ENCODE results near the gene ZNF217. TPM values are rescaled to one million over a fixed set of nuclear protein-coding genes. Genes with fewer than 3 reads are reported as not detected.
A peak's percentile ranks its signal among the peaks of the same experiment; 100 is the strongest.
"Not testable (repeated sequence)": the region's sequence is repeated elsewhere in the genome, so short reads cannot be mapped to it uniquely, and the experiment has no call there.

The ZNF217 gene
- total and polyA plus RNA-seq, 2 of the 8 experiments (the other 6 are each of a cell fraction or from before 2014, with no cell fraction given): 15.3 to 87.9 TPM

DNA sequence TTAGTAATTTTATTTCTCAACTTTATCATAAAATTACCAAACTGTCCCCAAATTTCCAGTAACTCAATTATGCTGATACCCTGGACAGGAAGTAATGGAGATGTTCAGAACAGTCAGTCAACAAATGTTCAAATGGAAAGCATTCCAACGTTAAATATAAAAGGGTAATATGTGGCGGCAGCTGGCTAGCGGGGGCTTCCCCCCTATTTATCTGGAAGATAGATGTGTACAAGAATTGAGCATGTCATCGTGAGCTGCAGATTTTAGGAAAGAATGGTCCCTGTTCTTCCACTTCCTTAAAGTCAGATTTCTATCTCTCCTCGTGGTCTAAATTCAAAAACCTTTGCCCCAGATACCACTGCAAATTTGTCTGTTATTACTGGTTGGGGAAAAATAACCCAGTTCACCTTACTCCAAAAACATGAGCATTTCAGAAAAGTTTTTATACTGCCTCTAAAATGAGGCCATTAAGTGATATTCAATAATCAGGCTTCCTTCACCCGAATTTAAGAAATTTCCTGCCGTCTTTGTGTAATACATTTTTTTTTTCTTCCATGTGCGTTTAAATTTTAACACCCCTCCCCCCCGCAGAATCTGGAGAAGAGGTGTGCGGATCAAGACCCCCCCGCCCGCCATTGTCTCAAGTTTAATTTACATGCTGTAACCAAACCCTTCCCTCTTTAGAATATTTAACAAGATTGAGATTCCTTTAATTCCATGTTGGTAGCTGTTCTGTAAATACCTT is 4.1 kb downstream of the ZNF217 start:
- not testable (repeated sequence) for H4K91ac ChIP-seq (replicated peaks; ENCODE audit: insufficient read length, low read length); H3K18ac ChIP-seq (ENCODE audit: extremely low read depth, low read length); H3K27me3 ChIP-seq (replicated peaks in 1 of 4; ENCODE audit: control insufficient read depth in 3 of 4, extremely low read depth in 1 of 4, insufficient read depth in 3 of 4, low read length in 3 of 4); H3K4ac ChIP-seq (replicated peaks; ENCODE audit: insufficient read length, low read depth, low read length); H4K5ac ChIP-seq (ENCODE audit: insufficient read length, low read depth, low read length); H3K36me3 ChIP-seq (ENCODE audit: control insufficient read depth in 2 of 4, insufficient read depth in 4 of 4, low read length in 3 of 4); H3K79me1 ChIP-seq (ENCODE audit: low read depth, low read length); FAIRE-seq; H2BK120ac ChIP-seq (replicated peaks; ENCODE audit: low read depth, low read length); H4K8ac ChIP-seq (ENCODE audit: extremely low read depth, insufficient read depth, low read length); H3K14ac ChIP-seq (ENCODE audit: insufficient read length); H2BK12ac ChIP-seq (ENCODE audit: low read depth, low read length); H3K9me3 ChIP-seq (ENCODE audit: insufficient read depth in 2 of 2, low read depth in 1 of 2, low read length in 1 of 2); H2BK5ac ChIP-seq (ENCODE audit: low read depth, low read length); H2AK5ac ChIP-seq (ENCODE audit: low read depth, low read length); H4K20me1 ChIP-seq (replicated peaks in 1 of 2; ENCODE audit: control insufficient read depth in 1 of 2, insufficient read depth in 2 of 2, low read length in 2 of 2); H3K23me2 ChIP-seq (ENCODE audit: low read depth, low read length); H3K27ac ChIP-seq (ENCODE audit: low read depth, low read length); H2BK15ac ChIP-seq (ENCODE audit: low read length); H3K23ac ChIP-seq (ENCODE audit: insufficient read length); H2BK20ac ChIP-seq (ENCODE audit: low read length); H2AFZ ChIP-seq (ENCODE audit: low read length); H3K9ac ChIP-seq (replicated peaks in 1 of 4; ENCODE audit: extremely low read depth in 1 of 4, low read depth in 3 of 4, low read length in 3 of 4); H3K56ac ChIP-seq (replicated peaks; ENCODE audit: insufficient read length, low read depth, low read length)
- DNase-seq (ENCODE audit: low read depth in 1 of 2, low spot score in 2 of 2): peak in 1 of 2 experiments; percentile 42
- WGBS, 2 experiments (ENCODE audit: extremely low coverage in 1 of 2, insufficient coverage in 1 of 2, insufficient read length in 1 of 2, insufficient replicate concordance in 2 of 2, low coverage in 1 of 2, low lambda C conversion rate in 2 of 2, missing lambda C conversion rate in 1 of 2): 14% methylated on average over 12 of the region's 12 CpGs; no CpG with 5 or more reads in 1 of the 2 experiments
- Histone ChIP-seq H3K4me2 (ENCODE audit: insufficient read depth in 1 of 2, low read depth in 2 of 2, low read length in 2 of 2) (peak overlapping the region; percentile 56 to 59; a peak in 3 of 4 replicates), H3K4me3 (ENCODE audit: extremely low read depth in 1 of 4, insufficient read depth in 2 of 4, low read depth in 3 of 4, low read length in 4 of 4) (peak overlapping the region in 1 of 4 experiments; percentile 84; a peak in 3 of 8 replicates), H3K79me2 (ENCODE audit: control insufficient read depth in 1 of 2, insufficient read depth in 2 of 2, low read length in 2 of 2) (peaks cover 24 to 85% of the 10 kb centered on the region in 2 experiments; a peak in 3 of 4 replicates), H3K4me1 (replicated peaks in 1 of 4; ENCODE audit: control insufficient read depth in 3 of 4, insufficient read depth in 4 of 4, low read length in 3 of 4) (peaks cover 3 to 10% (median 6%) of the 10 kb centered on the region in 4 experiments; a peak in 5 of 7 replicates)
- ChIA-PET CTCF (ENCODE audit: partially characterized antibody) (interaction anchor here (1.5 kb wide), 1 partner anchor 12 kb away, joined by 3 read pairs; no protein-coding TSS in a partner anchor), POLR2A (ENCODE audit: partially characterized antibody) (interaction anchor here (0.6 kb wide), 1 partner anchor 33 kb away, joined by 3 read pairs; no protein-coding TSS in a partner anchor)

Data from H1 (cell line).